AG04449 (cell line): ENCODE data around the gene GNAS-AS1.
"Not testable (repeated sequence)": the region's sequence is repeated elsewhere in the genome, so short reads cannot be mapped to it uniquely, and the experiment has no call there.

Experiments used
- CTCF ChIA-PET: fragments of 350-600 bp; formaldehyde crosslinking; extraction: SDS; loops from one replicate; lab custom pipeline; 2021; ENCODE audit warnings: antibody characterized with exemption; lab: Yijun Ruan, JAX
- POLR2A ChIA-PET: fragments of 400-600, 350-600 bp; formaldehyde crosslinking; extraction: SDS; loops from one replicate; lab custom pipeline; 2020; ENCODE audit warnings: antibody characterized with exemption, inconsistent platforms; lab: Yijun Ruan, JAX
- DNase-seq: peaks from one replicate; pipeline ENCODE4 v3.0.0-alpha.2; 2010; ENCODE audit warnings: low read depth, low spot score
- H3K4me3 ChIP-seq: 2 replicates; pipeline ENCODE4 v1.5.1; 2011; ENCODE audit warnings: low read depth, mild to moderate bottlenecking, control low read depth, low read length
- TF ChIP-seq, protein P1 (sequence below): IDR thresholded peaks from one replicate; pipeline ENCODE4 v1.5.1; 2011; ENCODE audit warnings: mild to moderate bottlenecking, moderate library complexity, low read length, control low read depth, inconsistent platforms; ENCODE audit not compliant: insufficient read depth; ENCODE audit errors: missing control alignments

Gene GNAS-AS1

DNA sequence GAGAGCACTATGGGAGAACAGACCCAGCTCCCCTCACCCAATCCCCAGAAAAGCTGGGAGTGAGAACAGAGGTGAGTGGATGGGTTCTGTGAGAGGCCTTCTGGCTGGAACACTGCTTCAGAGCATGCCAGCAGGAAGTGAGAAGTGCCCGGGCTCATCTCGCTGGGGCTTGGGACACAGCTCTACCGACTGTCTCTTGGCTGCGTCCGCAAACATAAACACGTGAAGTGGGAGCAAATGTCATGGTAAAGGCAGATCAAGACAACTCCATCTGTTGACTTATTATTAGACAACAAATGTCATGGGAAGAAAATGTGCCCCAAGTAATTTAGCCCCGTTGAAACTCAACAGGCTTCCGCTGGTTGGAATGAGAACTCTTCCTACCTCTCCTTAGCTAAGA, 25.9 kb downstream of the GNAS-AS1 start:
- no peak overlapping the region for H3K4me3 ChIP-seq
- DNase-seq: no peak
- CTCF ChIA-PET: no interaction called here
- POLR2A ChIA-PET: no interaction called here
- TF ChIP-seq, protein P1, sequence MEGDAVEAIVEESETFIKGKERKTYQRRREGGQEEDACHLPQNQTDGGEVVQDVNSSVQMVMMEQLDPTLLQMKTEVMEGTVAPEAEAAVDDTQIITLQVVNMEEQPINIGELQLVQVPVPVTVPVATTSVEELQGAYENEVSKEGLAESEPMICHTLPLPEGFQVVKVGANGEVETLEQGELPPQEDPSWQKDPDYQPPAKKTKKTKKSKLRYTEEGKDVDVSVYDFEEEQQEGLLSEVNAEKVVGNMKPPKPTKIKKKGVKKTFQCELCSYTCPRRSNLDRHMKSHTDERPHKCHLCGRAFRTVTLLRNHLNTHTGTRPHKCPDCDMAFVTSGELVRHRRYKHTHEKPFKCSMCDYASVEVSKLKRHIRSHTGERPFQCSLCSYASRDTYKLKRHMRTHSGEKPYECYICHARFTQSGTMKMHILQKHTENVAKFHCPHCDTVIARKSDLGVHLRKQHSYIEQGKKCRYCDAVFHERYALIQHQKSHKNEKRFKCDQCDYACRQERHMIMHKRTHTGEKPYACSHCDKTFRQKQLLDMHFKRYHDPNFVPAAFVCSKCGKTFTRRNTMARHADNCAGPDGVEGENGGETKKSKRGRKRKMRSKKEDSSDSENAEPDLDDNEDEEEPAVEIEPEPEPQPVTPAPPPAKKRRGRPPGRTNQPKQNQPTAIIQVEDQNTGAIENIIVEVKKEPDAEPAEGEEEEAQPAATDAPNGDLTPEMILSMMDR: no peak

DNA sequence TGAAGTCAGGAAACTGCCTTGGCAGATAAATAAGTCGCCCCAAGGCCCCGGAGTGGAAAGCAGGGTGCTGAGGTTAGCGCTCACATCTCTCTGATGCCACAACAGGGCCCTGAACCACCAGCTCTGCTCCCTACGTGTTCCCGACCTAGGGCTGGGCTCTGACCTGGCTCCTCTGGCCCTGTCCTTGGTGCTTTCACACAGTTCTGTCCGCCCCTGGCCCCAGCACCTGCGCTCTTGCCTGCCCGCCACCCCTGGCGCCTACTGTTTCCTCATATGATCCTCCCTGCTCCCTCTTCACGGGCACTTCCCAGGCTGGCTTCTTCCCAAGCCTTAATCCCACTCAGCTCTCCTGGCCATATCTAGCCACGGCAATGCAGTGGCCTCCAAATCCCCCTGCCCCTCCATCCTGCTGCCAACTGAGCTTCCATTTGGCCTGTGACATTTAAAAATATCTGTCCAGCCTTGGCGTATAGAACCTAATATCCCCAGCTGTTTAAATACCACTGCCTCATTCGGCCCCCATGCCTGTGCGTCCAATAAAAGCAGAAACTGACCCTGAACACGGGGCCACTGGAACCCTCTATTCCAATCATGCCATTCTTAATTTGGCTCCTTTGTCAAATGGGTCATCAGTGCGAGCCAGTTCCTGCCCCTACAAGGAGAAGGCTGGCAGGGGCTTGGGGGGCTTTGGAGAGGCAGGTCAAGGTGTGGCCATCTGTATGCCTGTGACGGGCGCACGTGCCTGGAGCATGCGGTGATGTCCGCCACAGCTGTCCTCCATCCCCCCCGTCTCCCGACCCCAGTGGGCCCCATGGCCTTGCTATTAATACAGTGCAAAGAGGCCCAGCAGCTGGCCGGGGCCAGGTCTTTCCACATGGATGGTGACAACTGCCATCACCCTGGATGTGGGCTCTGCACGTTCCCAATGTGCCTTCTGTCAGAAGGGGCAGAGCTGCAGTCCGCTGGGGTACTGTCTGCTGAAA, 27.7 kb downstream of the GNAS-AS1 start:
- no peak for DNase-seq
- TF ChIP-seq, protein P1: no peak
- POLR2A ChIA-PET: no interaction called here
- H3K4me3 ChIP-seq: no peak overlapping the region
- CTCF ChIA-PET: interaction anchor here (1.3 to 1.6 kb wide), 2 partner anchors 12 to 17 kb away, joined by 3 read pairs; no protein-coding TSS in a partner anchor

DNA sequence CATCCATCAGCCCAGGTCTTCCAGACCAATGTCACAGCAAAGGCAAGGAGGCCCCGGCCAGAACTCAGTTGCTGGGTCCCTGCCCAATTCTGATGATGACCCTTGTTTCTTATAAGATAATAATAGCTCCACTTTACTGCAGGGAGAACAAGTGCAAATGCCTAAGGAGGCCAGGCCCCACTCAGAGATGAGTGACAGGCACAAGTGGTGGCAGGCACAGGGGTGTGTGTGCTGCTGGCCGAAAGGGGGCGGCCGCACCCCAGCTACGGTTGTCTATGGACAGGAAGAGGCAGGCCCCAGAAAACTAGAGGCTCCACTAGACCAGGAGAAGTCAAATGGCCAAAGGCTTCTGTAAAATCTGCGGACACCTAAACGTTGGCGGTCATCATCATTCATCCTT, 28.6 kb downstream of the GNAS-AS1 start:
- no peak overlapping the region for H3K4me3 ChIP-seq
- CTCF ChIA-PET: interaction anchor here (1.3 to 1.6 kb wide), 2 partner anchors 13 to 17 kb away, joined by 3 read pairs; no protein-coding TSS in a partner anchor
- POLR2A ChIA-PET: no interaction called here
- TF ChIP-seq, protein P1: no peak
- no peak for DNase-seq

DNA sequence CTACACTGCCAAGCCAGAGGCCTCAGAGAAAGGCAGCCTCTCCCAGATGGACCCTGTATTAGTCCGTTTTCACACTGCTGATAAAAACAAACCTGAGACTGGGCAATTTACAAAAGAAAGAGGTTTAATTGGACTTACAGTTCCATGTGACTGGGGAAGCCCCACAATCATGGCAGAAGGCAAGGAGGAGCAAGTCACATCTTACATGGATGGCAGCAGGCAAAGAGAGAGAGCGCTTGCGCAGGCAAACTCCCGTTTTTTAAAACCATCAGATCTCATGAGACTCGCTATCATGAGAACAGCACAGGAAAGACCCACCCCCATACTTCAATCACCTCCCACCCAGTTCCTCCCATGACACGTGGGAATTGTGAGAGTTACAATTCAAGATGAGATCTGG, 30.2 kb downstream of the GNAS-AS1 start:
- CTCF ChIA-PET: interaction anchor here (1.0 kb wide), 1 partner anchor 18 kb away, joined by 3 read pairs; no protein-coding TSS in a partner anchor
- DNase-seq, H3K4me3 ChIP-seq, POLR2A ChIA-PET: not testable (repeated sequence)

DNA sequence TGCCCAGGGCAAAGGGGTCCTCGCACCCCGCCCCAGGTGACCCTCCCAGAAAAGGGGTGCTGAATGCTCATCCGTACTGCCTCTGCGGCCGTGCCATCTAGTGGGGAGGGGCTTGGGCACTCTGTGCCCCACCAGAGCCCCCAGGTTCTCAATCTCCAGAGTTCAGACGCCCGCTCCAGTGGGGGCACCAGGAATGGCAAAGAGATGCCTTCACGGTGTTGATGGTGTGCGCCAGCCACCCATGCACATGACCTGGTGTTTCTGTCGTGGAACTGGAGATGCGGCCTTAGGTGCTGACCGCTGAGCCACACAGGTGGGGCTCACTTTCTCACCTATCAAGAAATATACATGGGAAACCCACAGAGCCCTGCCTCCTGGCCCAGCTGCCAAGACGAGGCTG, 30.8 kb downstream of the GNAS-AS1 start:
- CTCF ChIA-PET: no interaction called here
- DNase-seq: no peak
- H3K4me3 ChIP-seq: no peak overlapping the region
- TF ChIP-seq, protein P1: no peak
- POLR2A ChIA-PET: no interaction called here

DNA sequence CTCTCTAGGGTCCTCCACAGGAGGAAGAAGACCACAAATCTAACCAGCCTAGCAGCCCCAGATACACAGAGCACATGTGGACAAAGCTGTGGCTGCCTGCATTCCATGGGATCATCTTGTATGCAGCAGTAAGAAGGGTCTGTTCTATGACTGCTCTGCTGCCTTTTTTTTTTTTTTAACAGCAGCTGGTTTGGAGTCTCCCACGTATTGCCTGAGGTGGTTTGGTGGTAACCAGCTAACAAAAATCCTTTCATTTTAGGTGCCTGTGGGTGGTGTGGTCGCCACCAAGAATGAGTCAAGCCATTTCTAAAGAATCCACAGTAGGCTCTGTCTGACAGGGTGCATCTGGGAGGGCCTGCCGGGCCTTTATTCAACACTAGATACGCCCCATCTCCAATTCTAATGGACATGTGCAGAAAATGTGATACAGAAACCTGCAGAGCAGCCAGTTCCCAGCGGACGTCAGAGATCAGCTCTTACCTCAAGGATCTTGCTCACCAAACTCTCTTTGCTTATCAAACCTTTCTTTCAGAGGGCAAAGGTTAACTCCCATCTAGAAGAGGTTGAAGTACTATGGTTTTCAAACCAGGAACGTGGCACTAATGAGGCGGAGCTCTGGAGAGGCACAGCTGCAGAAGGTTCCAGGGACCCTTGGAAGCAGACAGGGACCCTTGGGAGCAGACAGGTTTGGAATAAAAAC, 32.0 kb downstream of the GNAS-AS1 start:
- peak; percentile 75 for DNase-seq

More for the DNA sequence above, 32.0 kb downstream of the GNAS-AS1 start:
- CTCF ChIA-PET: interaction anchor here (0.9 to 1.2 kb wide), 4 partner anchors 10 to 609 kb away, joined by 4 to 5 read pairs (median 4); no protein-coding TSS in a partner anchor
- TF ChIP-seq, protein P1: no peak
- POLR2A ChIA-PET: interaction anchor here (0.6 kb wide), 1 partner anchor 51 kb away, joined by 3 read pairs; no protein-coding TSS in a partner anchor
- H3K4me3 ChIP-seq: no peak overlapping the region
